H1 (cell line): ENCODE results near the gene OTC. TPM values are rescaled to one million over a fixed set of nuclear protein-coding genes. Genes with fewer than 3 reads are reported as not detected.

Experiments
- CTCF ChIA-PET: fragments of 300-600 bp; sonication (Branson Sonifier 250); formaldehyde crosslinking; loops from one replicate; lab custom pipeline; 2021; ENCODE audit not compliant: partially characterized antibody; lab: Charles Lee
- POLR2A ChIA-PET: fragments of 300-600 bp; sonication (Branson Sonifier 250); formaldehyde crosslinking; loops from one replicate; lab custom pipeline; 2021; ENCODE audit warnings: inconsistent platforms; ENCODE audit not compliant: partially characterized antibody; lab: Charles Lee
- DNase-seq, 2 experiments: peaks; one replicate each; pipeline versions ENCODE4 v3.0.0 to v3.0.0-alpha.2; 2010 to 2022; ENCODE audit warnings: low spot score in 2 of 2, low read depth in 1 of 2, mixed read lengths in 1 of 2
- FAIRE-seq: peaks from 2 replicates; lab custom pipeline; 2011; peaks lifted over from hg19 to GRCh38; lab: Jason Lieb, UNC
- H2AFZ ChIP-seq: 2 replicates; pipeline ENCODE4 v1.8.1; 2012; ENCODE audit warnings: low read length, inconsistent platforms
- H2AK5ac ChIP-seq: 2 replicates; pipeline ENCODE4 v1.6.1; 2013; ENCODE audit warnings: low read depth, low read length
- H2BK120ac ChIP-seq: replicated peaks from 2 replicates; pipeline ENCODE3; 2013; ENCODE audit warnings: low read depth, low read length, inconsistent platforms
- H2BK12ac ChIP-seq: 2 replicates; pipeline ENCODE4 v1.6.1; 2013; ENCODE audit warnings: low read depth, low read length
- H2BK15ac ChIP-seq: 2 replicates; pipeline ENCODE4 v1.6.1; 2013; ENCODE audit warnings: low read length
- H2BK20ac ChIP-seq: 2 replicates; pipeline ENCODE4 v1.6.1; 2013; ENCODE audit warnings: low read length
- H2BK5ac ChIP-seq: 2 replicates; pipeline ENCODE4 v1.6.1; 2013; ENCODE audit warnings: low read depth, low read length
- H3K14ac ChIP-seq: 2 replicates; pipeline ENCODE4 v1.6.1; 2013; ENCODE audit warnings: inconsistent platforms; ENCODE audit not compliant: insufficient read length
- H3K18ac ChIP-seq: 2 replicates; pipeline ENCODE4 v1.6.1; 2013; ENCODE audit warnings: low read length; ENCODE audit errors: extremely low read depth
- H3K23ac ChIP-seq: 2 replicates; pipeline ENCODE4 v1.6.1; 2013; ENCODE audit warnings: inconsistent platforms; ENCODE audit not compliant: insufficient read length
- H3K23me2 ChIP-seq: 2 replicates; pipeline ENCODE4 v1.6.1; 2013; ENCODE audit warnings: low read depth, low read length
- H3K27ac ChIP-seq: 2 replicates; pipeline ENCODE4 v1.6.1; 2011; ENCODE audit warnings: low read depth, low read length, inconsistent platforms
- H3K27me3 ChIP-seq, 4 experiments: replicated peaks in 1 of 4; 1 replicate in 1 of 4; 2 replicates in 3 of 4; pipeline versions ENCODE4 v1.6.1 to v1.8.1; 2011 to 2013; ENCODE audit warnings: low read length in 3 of 4, mild to moderate bottlenecking in 3 of 4, inconsistent platforms in 2 of 4, mixed read lengths in 2 of 4, moderate library complexity in 1 of 4; ENCODE audit not compliant: control insufficient read depth in 3 of 4, insufficient read depth in 3 of 4; ENCODE audit errors: extremely low read depth in 1 of 4
- H3K36me3 ChIP-seq, 4 experiments: 2 replicates each; pipeline versions ENCODE4 v1.6.1 to v1.8.1; 2011 to 2013; ENCODE audit warnings: mild to moderate bottlenecking in 4 of 4, low read length in 3 of 4, moderate library complexity in 2 of 4, control low read depth in 1 of 4, inconsistent platforms in 1 of 4; ENCODE audit not compliant: insufficient read depth in 4 of 4, control insufficient read depth in 2 of 4
- H3K4ac ChIP-seq: replicated peaks from 2 replicates; pipeline ENCODE3; 2013; ENCODE audit warnings: low read length, low read depth, mixed read lengths, inconsistent platforms; ENCODE audit not compliant: insufficient read length
- H3K4me1 ChIP-seq, 4 experiments: replicated peaks in 1 of 4; 1 replicate in 1 of 4; 2 replicates in 3 of 4; pipeline versions ENCODE4 v1.6.1 to v1.8.1; 2011 to 2013; ENCODE audit warnings: low read length in 3 of 4, inconsistent platforms in 2 of 4, mixed read lengths in 1 of 4; ENCODE audit not compliant: insufficient read depth in 4 of 4, control insufficient read depth in 3 of 4
- H3K4me2 ChIP-seq, 2 experiments: 2 replicates each; pipeline versions ENCODE4 v1.6.1 to v1.8.1; 2011 to 2013; ENCODE audit warnings: low read depth in 2 of 2, low read length in 2 of 2, control low read depth in 1 of 2, inconsistent platforms in 1 of 2, mild to moderate bottlenecking in 1 of 2; ENCODE audit not compliant: insufficient read depth in 1 of 2
- H3K4me3 ChIP-seq, 4 experiments: fragments of 200-600, 300-600 bp in 1 of 4; sonication (generic), shearing (Covaris generic), sonication (Bioruptor Twin) in 1 of 4; 2 replicates each; pipeline versions ENCODE4 v1.5.1 to v1.8.1; 2011 to 2016; ENCODE audit warnings: low read length in 4 of 4, low read depth in 3 of 4, control low read depth in 2 of 4, inconsistent platforms in 2 of 4, mild to moderate bottlenecking in 2 of 4, mixed read lengths in 1 of 4, moderate library complexity in 1 of 4; ENCODE audit not compliant: insufficient read depth in 2 of 4; ENCODE audit errors: extremely low read depth in 1 of 4
- H3K56ac ChIP-seq: replicated peaks from 2 replicates; pipeline ENCODE3; 2013; ENCODE audit warnings: low read depth, mild to moderate bottlenecking, mixed read lengths, low read length, inconsistent platforms; ENCODE audit not compliant: insufficient read length
- H3K79me1 ChIP-seq: 2 replicates; pipeline ENCODE4 v1.6.1; 2013; ENCODE audit warnings: low read depth, low read length, control low read depth
- H3K79me2 ChIP-seq, 2 experiments: 2 replicates each; pipeline versions ENCODE4 v1.6.1 to v1.8.1; 2012 to 2013; ENCODE audit warnings: low read length in 2 of 2, mild to moderate bottlenecking in 2 of 2, inconsistent platforms in 1 of 2; ENCODE audit not compliant: insufficient read depth in 2 of 2, control insufficient read depth in 1 of 2
- H3K9ac ChIP-seq, 4 experiments: replicated peaks in 1 of 4; 1 replicate in 1 of 4; 2 replicates in 3 of 4; pipeline versions ENCODE4 v1.6.1 to v1.8.1; 2011 to 2013; ENCODE audit warnings: low read depth in 3 of 4, low read length in 3 of 4, control low read depth in 2 of 4, mild to moderate bottlenecking in 2 of 4, moderate library complexity in 2 of 4, inconsistent platforms in 1 of 4; ENCODE audit errors: extremely low read depth in 1 of 4
- H3K9me3 ChIP-seq, 2 experiments: 2 replicates each; pipeline versions ENCODE4 v1.6.1 to v1.8.1; 2012 to 2013; ENCODE audit warnings: mild to moderate bottlenecking in 2 of 2, moderate library complexity in 2 of 2, control low read depth in 1 of 2, inconsistent platforms in 1 of 2, low read depth in 1 of 2, low read length in 1 of 2, mixed read lengths in 1 of 2; ENCODE audit not compliant: insufficient read depth in 2 of 2
- H4K20me1 ChIP-seq, 2 experiments: replicated peaks in 1 of 2; 2 replicates each; pipeline versions ENCODE3 to v1.8.1; 2011 to 2013; ENCODE audit warnings: inconsistent platforms in 2 of 2, low read length in 2 of 2, mild to moderate bottlenecking in 1 of 2; ENCODE audit not compliant: insufficient read depth in 2 of 2, control insufficient read depth in 1 of 2
- H4K5ac ChIP-seq: 2 replicates; pipeline ENCODE4 v1.6.1; 2013; ENCODE audit warnings: low read length, low read depth, mixed read lengths, inconsistent platforms; ENCODE audit not compliant: insufficient read length
- H4K8ac ChIP-seq: 2 replicates; pipeline ENCODE4 v1.8.0; 2013; ENCODE audit warnings: mild to moderate bottlenecking, moderate library complexity, low read length, inconsistent platforms; ENCODE audit not compliant: insufficient read depth; ENCODE audit errors: extremely low read depth
- H4K91ac ChIP-seq: replicated peaks from 2 replicates; pipeline ENCODE3; 2013; ENCODE audit warnings: low read length, mixed read lengths, inconsistent platforms; ENCODE audit not compliant: insufficient read length
- EZH2 ChIP-seq: fragments of 200-600 bp; sonication (generic); IDR thresholded peaks from 2 replicates; pipeline ENCODE4 v1.7.1; 2012; ENCODE audit warnings: low read depth, mild to moderate bottlenecking, moderate library complexity, low read length, inconsistent platforms; ENCODE audit not compliant: severe bottlenecking
- GTF2F1 ChIP-seq: IDR thresholded peaks from 2 replicates; pipeline ENCODE4 v1.6.1; 2012; ENCODE audit warnings: low read depth, low read length, improper control_type of control experiment, borderline replicate concordance
- KDM5A ChIP-seq: fragments of 200-600 bp; IDR thresholded peaks from 2 replicates; pipeline ENCODE4 v1.7.1; 2012; ENCODE audit warnings: mild to moderate bottlenecking, low read length, inconsistent platforms, mixed read lengths
- RAD21 ChIP-seq, 2 experiments: IDR thresholded peaks in 1 of 2; conservative IDR thresholded peaks in 1 of 2; 2 replicates each; pipeline ENCODE4 v1.6.1; 2011; ENCODE audit warnings: low read depth in 2 of 2, low read length in 2 of 2, improper control_type of control experiment in 1 of 2, inconsistent platforms in 1 of 2, mild to moderate bottlenecking in 1 of 2, moderate library complexity in 1 of 2
- RNF2 ChIP-seq: fragments of 200-900, 300-1000 bp; sonication (generic); IDR thresholded peaks from 2 replicates; pipeline ENCODE4 v1.7.1; 2016; ENCODE audit warnings: borderline replicate concordance, low read depth, mild to moderate bottlenecking, antibody characterized with exemption, low read length; ENCODE audit not compliant: poor library complexity, severe bottlenecking; ENCODE audit errors: missing control alignments
- SAP30 ChIP-seq: fragments of 300-600 bp; sonication (generic); IDR thresholded peaks from 2 replicates; pipeline ENCODE4 v1.7.1; 2012; ENCODE audit warnings: low read length, moderate library complexity, mild to moderate bottlenecking, inconsistent platforms; ENCODE audit not compliant: insufficient read depth, insufficient replicate concordance
- TCF12 ChIP-seq: IDR thresholded peaks from 2 replicates; pipeline ENCODE4 v1.6.1; 2011; ENCODE audit warnings: low read depth, mild to moderate bottlenecking, low read length
- YY1 ChIP-seq: IDR thresholded peaks from 2 replicates; pipeline ENCODE4 v1.6.1; 2011; ENCODE audit warnings: low read depth, mild to moderate bottlenecking, low read length
- WGBS, 2 experiments: shearing (Covaris generic) in 1 of 2; methylation state at CpG; one replicate each; pipeline versions ENCODE4 v1.1.6 to v1.1.7; 2013 to 2015; ENCODE audit warnings: low lambda C conversion rate in 2 of 2, mixed read lengths in 2 of 2, inconsistent platforms in 1 of 2, low coverage in 1 of 2, missing lambda C conversion rate in 1 of 2; ENCODE audit not compliant: insufficient replicate concordance in 2 of 2, insufficient coverage in 1 of 2, insufficient read length in 1 of 2; ENCODE audit errors: extremely low coverage in 1 of 2, missing lambda C conversion rate in 1 of 2; 5-methylcytosine and 5-hydroxymethylcytosine counted together
- polyA plus RNA-seq, 7 experiments: library from polyadenylated mRNA; depleted of rRNA in 3 of 7; stranded (reverse) in 5 of 7; unstranded in 2 of 7; fragments of >200 nt in 5 of 7; fragments of 200-250 nt in 2 of 7; gene quantifications; 1 replicate in 5 of 7; 2 replicates in 1 of 7; 4 replicates in 1 of 7; pipeline versions ENCODE4 v1.2.1 to v1.2.3, GENCODE V29; 2011 to 2013; ENCODE audit warnings: missing spikeins in 2 of 7, mixed read lengths in 2 of 7
- total RNA-seq: library from RNA; stranded (reverse); fragmentation: NEBNext Ultra II Directional; extraction: Animal tissue kit (Norgen Biotek cat#: 25700); gene quantifications from 2 replicates; pipeline ENCODE4 v1.2.1, GENCODE V29; 2021
- TF ChIP-seq, protein P1 (sequence below), 3 experiments: IDR thresholded peaks; 1 replicate in 2 of 3; 2 replicates in 1 of 3; pipeline versions ENCODE4 v1.5.1 to v1.6.1; 2011; ENCODE audit warnings: low read length in 3 of 3, mild to moderate bottlenecking in 3 of 3, inconsistent platforms in 2 of 3, low read depth in 1 of 3, moderate library complexity in 1 of 3; ENCODE audit not compliant: insufficient read depth in 1 of 3; ENCODE audit errors: control extremely low read depth in 1 of 3

Gene OTC
- total and polyA plus RNA-seq, 2 of the 8 experiments (the other 6 are each of a cell fraction or from before 2014, with no cell fraction given) = not detected

DNA sequence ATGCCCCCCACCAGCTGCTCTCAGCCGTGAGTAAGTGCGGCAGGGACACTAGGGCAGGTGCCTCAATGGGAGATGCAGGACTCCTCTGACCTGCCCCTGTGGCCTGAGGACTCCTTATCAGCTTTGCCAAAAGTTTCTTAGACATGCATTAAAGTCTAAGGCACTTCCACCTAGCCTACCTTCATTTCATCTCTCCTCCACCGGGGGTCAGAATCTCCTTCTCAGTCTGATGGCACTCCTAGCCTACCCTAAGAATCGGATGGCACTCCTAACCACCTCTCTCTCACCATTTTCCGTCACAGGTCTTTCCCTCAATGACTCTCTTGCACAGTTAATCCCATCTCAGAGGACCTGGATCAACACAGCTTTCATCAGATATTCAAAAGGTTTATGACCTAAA is 85.9 kb downstream of the OTC start:
- DNase-seq (peak in 1 of 2 experiments; percentile 39), FAIRE-seq (no peak)
- Histone ChIP-seq H2BK15ac (no peak overlapping the region), H3K4me2 (no peak overlapping the region), H3K36me3 (no peaks in the 10 kb centered on the region), H3K18ac (no peak overlapping the region), H3K23me2 (no peaks in the 10 kb centered on the region), H3K27me3 (no peaks in the 10 kb centered on the region), H4K5ac (no peak overlapping the region), H3K4ac (no peak overlapping the region), H3K23ac (no peak overlapping the region), H3K9me3 (no peaks in the 10 kb centered on the region), H4K91ac (no peak overlapping the region), H2AK5ac (no peak overlapping the region), H3K9ac (no peak overlapping the region), H2BK12ac (no peak overlapping the region), H4K8ac (no peak overlapping the region), H3K27ac (no peak overlapping the region), H3K79me2 (no peaks in the 10 kb centered on the region), H3K56ac (no peak overlapping the region), H3K14ac (no peak overlapping the region), H3K79me1 (no peaks in the 10 kb centered on the region), H4K20me1 (no peaks in the 10 kb centered on the region), H2BK5ac (no peak overlapping the region), H3K4me3 (no peak overlapping the region), H2BK120ac (no peak overlapping the region), H3K4me1 (no peaks in the 10 kb centered on the region), H2BK20ac (no peak overlapping the region), H2AFZ (no peak overlapping the region)
- CTCF ChIA-PET = interaction anchor here (0.6 to 1.2 kb wide), 4 partner anchors 14 to 198 kb away, joined by 3 read pairs; no protein-coding TSS in a partner anchor
- WGBS, 2 experiments = 65% methylated on average over 5 of the region's 5 CpGs; no CpG with 5 or more reads in 1 of the 2 experiments
- POLR2A ChIA-PET = no interaction called here
- TF ChIP-seq KDM5A (no peak), RAD21 (IDR thresholded peaks at IDR 0.05 in 1 of 2, conservative IDR thresholded peaks at IDR 0.05 in 1 of 2; ENCODE audit: low read depth in 2 of 2, low read length in 2 of 2) (peak; percentile 50 to 51), SAP30 (no peak), RNF2 (no peak), GTF2F1 (no peak), YY1 (no peak), EZH2 (no peak), TCF12 (no peak)
- TF ChIP-seq, protein P1, sequence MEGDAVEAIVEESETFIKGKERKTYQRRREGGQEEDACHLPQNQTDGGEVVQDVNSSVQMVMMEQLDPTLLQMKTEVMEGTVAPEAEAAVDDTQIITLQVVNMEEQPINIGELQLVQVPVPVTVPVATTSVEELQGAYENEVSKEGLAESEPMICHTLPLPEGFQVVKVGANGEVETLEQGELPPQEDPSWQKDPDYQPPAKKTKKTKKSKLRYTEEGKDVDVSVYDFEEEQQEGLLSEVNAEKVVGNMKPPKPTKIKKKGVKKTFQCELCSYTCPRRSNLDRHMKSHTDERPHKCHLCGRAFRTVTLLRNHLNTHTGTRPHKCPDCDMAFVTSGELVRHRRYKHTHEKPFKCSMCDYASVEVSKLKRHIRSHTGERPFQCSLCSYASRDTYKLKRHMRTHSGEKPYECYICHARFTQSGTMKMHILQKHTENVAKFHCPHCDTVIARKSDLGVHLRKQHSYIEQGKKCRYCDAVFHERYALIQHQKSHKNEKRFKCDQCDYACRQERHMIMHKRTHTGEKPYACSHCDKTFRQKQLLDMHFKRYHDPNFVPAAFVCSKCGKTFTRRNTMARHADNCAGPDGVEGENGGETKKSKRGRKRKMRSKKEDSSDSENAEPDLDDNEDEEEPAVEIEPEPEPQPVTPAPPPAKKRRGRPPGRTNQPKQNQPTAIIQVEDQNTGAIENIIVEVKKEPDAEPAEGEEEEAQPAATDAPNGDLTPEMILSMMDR (IDR thresholded peaks at IDR 0.05; ENCODE audit: control extremely low read depth in 1 of 3, insufficient read depth in 1 of 3, low read depth in 1 of 3, low read length in 3 of 3) = peak in 2 of 3 experiments; percentile 30 to 35; a peak in 3 of 4 replicates
